AG09309 (cell line): ENCODE data around the gene CIITA.

Experiments
- DNase-seq: peaks from one replicate; pipeline ENCODE4 v3.0.0-alpha.2; 2010; ENCODE audit warnings: low read depth
- H3K4me3 ChIP-seq: 2 replicates; pipeline ENCODE4 v1.5.1; 2011; ENCODE audit warnings: mild to moderate bottlenecking, low read depth, low read length, moderate library complexity; ENCODE audit not compliant: control insufficient read depth
- TF ChIP-seq, protein P1 (sequence below): IDR thresholded peaks from 2 replicates; pipeline ENCODE4 v1.5.1; 2011; ENCODE audit warnings: mild to moderate bottlenecking, low read depth, low read length, inconsistent platforms; ENCODE audit not compliant: insufficient read depth, control insufficient read depth; ENCODE audit errors: missing control alignments

Gene CIITA

DNA sequence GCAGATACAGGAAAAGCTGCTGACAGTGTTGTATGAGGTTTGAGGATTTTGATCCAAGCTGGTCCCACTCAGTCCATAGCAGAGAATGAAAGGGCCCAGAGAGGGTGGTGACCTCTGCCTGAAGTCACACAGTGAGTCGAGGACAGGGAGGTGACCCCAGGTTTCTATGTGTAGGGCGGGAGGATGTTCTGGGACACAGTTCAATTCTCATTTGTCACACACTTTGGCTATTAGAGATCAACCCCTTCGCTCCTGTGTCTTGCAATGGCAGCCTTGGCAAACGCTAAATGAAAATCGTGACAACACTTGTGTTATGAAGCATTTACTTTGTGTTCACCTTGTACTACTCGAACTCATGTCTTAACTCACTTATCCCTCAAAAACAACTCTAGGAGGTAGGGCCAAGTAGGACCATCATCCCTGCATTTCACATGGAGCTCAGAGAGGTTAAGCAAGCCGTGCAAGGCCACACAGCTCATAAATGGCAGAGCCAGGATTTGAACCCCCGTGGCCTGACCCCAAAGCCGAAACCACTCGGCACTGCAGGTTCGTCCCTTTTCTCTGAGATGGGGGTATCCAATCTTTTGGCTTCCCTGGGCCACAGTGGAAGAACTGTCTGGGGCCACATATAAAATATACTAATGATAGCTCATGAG, 55.1 kb downstream of the CIITA start:
- TF ChIP-seq, protein P1, sequence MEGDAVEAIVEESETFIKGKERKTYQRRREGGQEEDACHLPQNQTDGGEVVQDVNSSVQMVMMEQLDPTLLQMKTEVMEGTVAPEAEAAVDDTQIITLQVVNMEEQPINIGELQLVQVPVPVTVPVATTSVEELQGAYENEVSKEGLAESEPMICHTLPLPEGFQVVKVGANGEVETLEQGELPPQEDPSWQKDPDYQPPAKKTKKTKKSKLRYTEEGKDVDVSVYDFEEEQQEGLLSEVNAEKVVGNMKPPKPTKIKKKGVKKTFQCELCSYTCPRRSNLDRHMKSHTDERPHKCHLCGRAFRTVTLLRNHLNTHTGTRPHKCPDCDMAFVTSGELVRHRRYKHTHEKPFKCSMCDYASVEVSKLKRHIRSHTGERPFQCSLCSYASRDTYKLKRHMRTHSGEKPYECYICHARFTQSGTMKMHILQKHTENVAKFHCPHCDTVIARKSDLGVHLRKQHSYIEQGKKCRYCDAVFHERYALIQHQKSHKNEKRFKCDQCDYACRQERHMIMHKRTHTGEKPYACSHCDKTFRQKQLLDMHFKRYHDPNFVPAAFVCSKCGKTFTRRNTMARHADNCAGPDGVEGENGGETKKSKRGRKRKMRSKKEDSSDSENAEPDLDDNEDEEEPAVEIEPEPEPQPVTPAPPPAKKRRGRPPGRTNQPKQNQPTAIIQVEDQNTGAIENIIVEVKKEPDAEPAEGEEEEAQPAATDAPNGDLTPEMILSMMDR, result no peak
- no peak for DNase-seq
- no peak overlapping the region for H3K4me3 ChIP-seq

- DNase-seq, result no peak
- TF ChIP-seq, protein P1, result no peak
- no peak overlapping the region for H3K4me3 ChIP-seq
Measured at GRCh38 chr16:10932959-10933710, 56.1 kb downstream of the CIITA start.

DNA sequence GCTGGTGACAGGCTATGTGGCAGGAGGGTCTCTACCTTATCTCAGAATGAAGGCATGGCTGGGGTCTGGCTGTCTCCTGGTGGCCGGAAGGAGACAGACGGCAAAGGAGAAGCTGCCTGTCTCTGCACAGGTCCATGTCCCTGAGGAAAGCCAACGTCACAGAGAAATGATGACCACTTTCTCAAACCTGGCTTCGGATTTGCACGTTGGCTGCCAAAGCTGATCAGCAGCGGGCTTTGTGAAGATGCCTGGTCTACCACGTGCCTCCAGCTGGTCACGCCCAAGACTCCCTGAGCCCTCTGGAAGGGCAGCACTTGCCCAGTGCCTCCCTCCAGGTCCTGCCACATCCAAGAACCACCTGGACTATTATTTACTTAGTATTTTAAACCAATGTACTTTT, 56.9 kb downstream of the CIITA start:
- TF ChIP-seq, protein P1, result no peak

DNA sequence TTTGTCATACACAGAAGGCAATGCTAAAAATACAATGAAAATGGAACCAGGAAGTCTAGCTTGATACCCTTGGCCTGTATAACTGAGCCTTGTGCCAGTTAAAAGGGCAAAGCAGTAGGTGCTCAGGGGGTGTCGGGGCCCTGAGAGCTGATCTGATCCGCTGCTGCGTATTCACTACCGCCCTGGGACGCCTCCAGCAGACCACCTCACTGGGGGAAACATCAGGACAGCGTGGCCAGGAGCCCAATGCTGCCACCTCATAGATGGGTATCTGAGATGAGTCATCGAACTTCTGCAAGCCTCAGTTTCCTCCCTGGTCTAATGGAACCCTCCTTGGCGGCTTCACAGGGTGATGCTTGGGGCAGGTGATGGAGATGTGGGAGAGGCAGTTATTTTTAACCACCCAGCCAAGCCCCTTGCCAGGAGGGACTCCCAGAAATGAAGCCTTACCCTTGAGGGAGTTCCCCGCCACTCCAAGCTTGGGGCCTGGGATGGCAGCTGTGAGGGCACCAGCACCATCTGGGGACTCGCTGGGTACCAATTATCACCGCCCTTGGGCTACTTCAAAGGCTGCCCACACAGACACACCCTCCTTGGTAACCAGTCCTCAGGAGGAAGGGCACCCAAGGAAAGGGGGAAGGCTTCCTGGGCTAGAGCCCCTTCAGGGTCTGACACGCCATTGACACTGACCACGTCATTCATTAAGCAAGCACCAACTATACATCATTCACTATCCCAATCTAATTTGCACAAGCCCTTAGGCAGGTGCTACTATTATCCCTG, 57.5 kb downstream of the CIITA start:
- TF ChIP-seq, protein P1, result no peak
- H3K4me3 ChIP-seq, result no peak overlapping the region

More for the DNA sequence above, 56.9 kb downstream of the CIITA start:
- no peak overlapping the region for H3K4me3 ChIP-seq
- DNase-seq, result no peak

DNA sequence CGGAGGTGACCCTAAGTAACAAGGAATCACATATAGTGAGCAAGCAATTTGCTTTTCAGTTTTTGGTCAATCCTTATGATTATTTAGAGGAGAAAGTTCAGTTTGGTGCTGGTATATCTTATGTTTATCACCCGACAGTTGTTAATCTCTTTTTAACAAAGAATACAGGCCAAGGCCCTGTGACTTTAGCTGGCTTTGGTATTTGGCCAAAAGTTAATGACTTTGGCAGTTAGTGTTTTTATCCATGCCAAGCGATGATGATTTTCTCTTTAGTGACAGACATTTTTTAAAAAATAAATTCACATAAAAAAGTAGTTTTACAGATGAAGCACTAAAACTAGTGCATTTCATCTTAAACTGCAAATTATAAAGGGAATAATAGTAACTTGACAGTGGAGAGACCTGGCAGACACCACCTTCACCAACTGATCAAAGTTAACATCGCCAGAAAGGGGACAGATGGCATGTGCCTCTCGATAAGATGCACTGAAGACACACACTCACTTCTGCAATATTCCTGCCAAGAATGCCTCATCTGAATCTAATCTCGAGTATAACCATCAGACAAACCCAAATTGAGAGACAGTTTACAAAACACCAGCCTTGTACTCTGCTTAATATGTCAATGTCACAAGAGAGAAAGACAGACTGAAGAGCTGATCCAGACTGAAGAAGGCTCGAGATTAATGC, 58.4 kb downstream of the CIITA start:
- TF ChIP-seq, protein P1, result no peak
- DNase-seq, result no peak
- no peak overlapping the region for H3K4me3 ChIP-seq

More for the DNA sequence above, 57.5 kb downstream of the CIITA start:
- DNase-seq, result no peak
